ENCODE results near the gene COL19A1.

Gene COL19A1

DNA sequence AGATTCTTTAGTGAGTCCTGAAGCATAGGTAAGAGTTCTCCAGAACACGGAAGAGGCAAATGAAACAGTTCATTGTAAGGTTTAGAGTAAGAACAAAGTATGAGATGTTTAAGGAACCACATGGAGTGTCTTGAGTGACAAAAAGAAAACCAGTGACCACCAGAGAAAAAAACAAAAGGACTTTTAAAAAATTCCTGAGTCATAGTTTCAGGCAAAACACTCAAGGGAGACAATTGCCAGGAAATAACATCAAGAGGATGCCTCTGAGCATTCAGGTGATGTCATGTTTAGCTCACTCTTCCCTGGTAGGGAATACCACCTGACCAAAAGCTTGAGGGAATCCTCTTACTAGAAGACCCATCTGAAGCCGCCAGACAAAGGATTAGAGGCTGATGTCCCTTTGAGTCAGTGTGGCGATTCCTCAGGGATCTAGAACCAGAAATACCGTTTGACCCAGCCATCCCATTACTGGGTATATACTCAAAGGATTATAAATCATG is 110.3 kb downstream of the COL19A1 start:
- H3K9me2 ChIP-seq (replicated peaks; ENCODE audit: insufficient read depth, low read length), result no peaks in the 10 kb centered on the region
- H3K4me2 ChIP-seq (ENCODE audit: low read depth, low read length, poor library complexity, severe bottlenecking), result no peak overlapping the region
- no peak overlapping the region for H2AFZ ChIP-seq (ENCODE audit: low read depth, low read length, severe bottlenecking)
- H3K4me3 ChIP-seq (ENCODE audit: insufficient read depth, low read length, poor library complexity, severe bottlenecking), result no peak overlapping the region
- peaks cover 2% of the 10 kb centered on the region; the same call in 1 of the 2 replicates for H4K20me1 ChIP-seq (ENCODE audit: low read depth, low read length)
- no peaks in the 10 kb centered on the region for H3K79me2 ChIP-seq (ENCODE audit: insufficient read depth, low read length)
- H3K9ac ChIP-seq (ENCODE audit: low read length), result no peak overlapping the region
- no peaks in the 10 kb centered on the region for H3K27me3 ChIP-seq (ENCODE audit: low read length)
- no peaks in the 10 kb centered on the region for H3K36me3 ChIP-seq (ENCODE audit: low read length)
- no peak overlapping the region for H3K27ac ChIP-seq (ENCODE audit: low read depth, low read length)
- no peak for TF ChIP-seq EZH2phosphoT487 (conservative IDR thresholded peaks at IDR 0.05; ENCODE audit: low read length)
- TF ChIP-seq, protein P1, sequence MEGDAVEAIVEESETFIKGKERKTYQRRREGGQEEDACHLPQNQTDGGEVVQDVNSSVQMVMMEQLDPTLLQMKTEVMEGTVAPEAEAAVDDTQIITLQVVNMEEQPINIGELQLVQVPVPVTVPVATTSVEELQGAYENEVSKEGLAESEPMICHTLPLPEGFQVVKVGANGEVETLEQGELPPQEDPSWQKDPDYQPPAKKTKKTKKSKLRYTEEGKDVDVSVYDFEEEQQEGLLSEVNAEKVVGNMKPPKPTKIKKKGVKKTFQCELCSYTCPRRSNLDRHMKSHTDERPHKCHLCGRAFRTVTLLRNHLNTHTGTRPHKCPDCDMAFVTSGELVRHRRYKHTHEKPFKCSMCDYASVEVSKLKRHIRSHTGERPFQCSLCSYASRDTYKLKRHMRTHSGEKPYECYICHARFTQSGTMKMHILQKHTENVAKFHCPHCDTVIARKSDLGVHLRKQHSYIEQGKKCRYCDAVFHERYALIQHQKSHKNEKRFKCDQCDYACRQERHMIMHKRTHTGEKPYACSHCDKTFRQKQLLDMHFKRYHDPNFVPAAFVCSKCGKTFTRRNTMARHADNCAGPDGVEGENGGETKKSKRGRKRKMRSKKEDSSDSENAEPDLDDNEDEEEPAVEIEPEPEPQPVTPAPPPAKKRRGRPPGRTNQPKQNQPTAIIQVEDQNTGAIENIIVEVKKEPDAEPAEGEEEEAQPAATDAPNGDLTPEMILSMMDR (IDR thresholded peaks at IDR 0.05; ENCODE audit: insufficient read depth, low read length, poor library complexity, severe bottlenecking), result no peak
- H3K9me3 ChIP-seq (ENCODE audit: insufficient read depth, low read length), result no peaks in the 10 kb centered on the region
- no peaks in the 10 kb centered on the region for H3F3A ChIP-seq (ENCODE audit: insufficient read depth)

DNA sequence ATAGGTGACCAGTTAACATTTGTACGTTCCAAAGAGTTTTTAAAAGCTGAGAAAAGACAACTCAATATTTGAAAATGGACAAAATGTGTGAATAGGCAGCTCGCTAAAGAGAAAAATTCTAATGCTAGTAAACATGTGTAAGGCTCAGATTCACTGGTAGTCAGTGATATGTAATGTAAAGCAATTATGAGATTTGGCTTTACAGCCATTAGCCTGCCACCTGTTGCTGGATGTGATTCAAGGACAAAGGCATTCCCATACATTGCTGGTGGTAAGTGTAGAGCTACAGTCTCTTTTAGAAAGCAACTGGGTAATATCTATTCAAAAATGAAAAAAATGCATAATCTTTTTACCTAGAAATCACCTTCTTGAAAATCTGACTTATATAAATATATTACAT is 114.3 kb downstream of the COL19A1 start:
- Histone ChIP-seq H3K27ac (ENCODE audit: low read depth, low read length) (no peak overlapping the region), H3K4me3 (ENCODE audit: insufficient read depth, low read length, poor library complexity, severe bottlenecking) (no peak overlapping the region), H3F3A (ENCODE audit: insufficient read depth) (no peaks in the 10 kb centered on the region), H4K20me1 (ENCODE audit: low read depth, low read length) (peaks cover 2% of the 10 kb centered on the region; the same call in 1 of the 2 replicates), H3K9me3 (ENCODE audit: insufficient read depth, low read length) (no peaks in the 10 kb centered on the region), H3K27me3 (ENCODE audit: low read length) (no peaks in the 10 kb centered on the region), H3K9me2 (replicated peaks; ENCODE audit: insufficient read depth, low read length) (no peaks in the 10 kb centered on the region), H3K9ac (ENCODE audit: low read length) (no peak overlapping the region), H3K79me2 (ENCODE audit: insufficient read depth, low read length) (no peaks in the 10 kb centered on the region), H2AFZ (ENCODE audit: low read depth, low read length, severe bottlenecking) (no peak overlapping the region), H3K36me3 (ENCODE audit: low read length) (no peaks in the 10 kb centered on the region), H3K4me2 (ENCODE audit: low read depth, low read length, poor library complexity, severe bottlenecking) (no peak overlapping the region)
- TF ChIP-seq, protein P1 (IDR thresholded peaks at IDR 0.05; ENCODE audit: insufficient read depth, low read length, poor library complexity, severe bottlenecking), result no peak
- TF ChIP-seq EZH2phosphoT487 (conservative IDR thresholded peaks at IDR 0.05; ENCODE audit: low read length), result no peak

- no peak overlapping the region for H2AFZ ChIP-seq (ENCODE audit: low read depth, low read length, severe bottlenecking)
- no peak for TF ChIP-seq EZH2phosphoT487 (conservative IDR thresholded peaks at IDR 0.05; ENCODE audit: low read length)
- TF ChIP-seq, protein P1 (IDR thresholded peaks at IDR 0.05; ENCODE audit: insufficient read depth, low read length, poor library complexity, severe bottlenecking), result no peak
Observed at GRCh38 chr6:69984506-69984905, 118.2 kb downstream of the COL19A1 start.

More at GRCh38 chr6:69984506-69984905, 118.2 kb downstream of the COL19A1 start:
- Histone ChIP-seq H3F3A (ENCODE audit: insufficient read depth) (no peaks in the 10 kb centered on the region), H3K27ac (ENCODE audit: low read depth, low read length) (no peak overlapping the region), H3K9me3 (ENCODE audit: insufficient read depth, low read length) (no peaks in the 10 kb centered on the region), H3K4me2 (ENCODE audit: low read depth, low read length, poor library complexity, severe bottlenecking) (no peak overlapping the region), H3K9ac (ENCODE audit: low read length) (no peak overlapping the region), H4K20me1 (ENCODE audit: low read depth, low read length) (no peaks in the 10 kb centered on the region), H3K36me3 (ENCODE audit: low read length) (no peaks in the 10 kb centered on the region), H3K4me3 (ENCODE audit: insufficient read depth, low read length, poor library complexity, severe bottlenecking) (no peak overlapping the region), H3K79me2 (ENCODE audit: insufficient read depth, low read length) (no peaks in the 10 kb centered on the region), H3K9me2 (replicated peaks; ENCODE audit: insufficient read depth, low read length) (no peaks in the 10 kb centered on the region), H3K27me3 (ENCODE audit: low read length) (no peaks in the 10 kb centered on the region)

All from SU-DHL-6 (cell line).